ENCODE data around the gene MMP25. TPM values are rescaled to one million over a fixed set of nuclear protein-coding genes. Genes with fewer than 3 reads are reported as not detected.

Gene MMP25
- total RNA-seq, 1 experiment from 2014 or later = 0.15 TPM

DNA sequence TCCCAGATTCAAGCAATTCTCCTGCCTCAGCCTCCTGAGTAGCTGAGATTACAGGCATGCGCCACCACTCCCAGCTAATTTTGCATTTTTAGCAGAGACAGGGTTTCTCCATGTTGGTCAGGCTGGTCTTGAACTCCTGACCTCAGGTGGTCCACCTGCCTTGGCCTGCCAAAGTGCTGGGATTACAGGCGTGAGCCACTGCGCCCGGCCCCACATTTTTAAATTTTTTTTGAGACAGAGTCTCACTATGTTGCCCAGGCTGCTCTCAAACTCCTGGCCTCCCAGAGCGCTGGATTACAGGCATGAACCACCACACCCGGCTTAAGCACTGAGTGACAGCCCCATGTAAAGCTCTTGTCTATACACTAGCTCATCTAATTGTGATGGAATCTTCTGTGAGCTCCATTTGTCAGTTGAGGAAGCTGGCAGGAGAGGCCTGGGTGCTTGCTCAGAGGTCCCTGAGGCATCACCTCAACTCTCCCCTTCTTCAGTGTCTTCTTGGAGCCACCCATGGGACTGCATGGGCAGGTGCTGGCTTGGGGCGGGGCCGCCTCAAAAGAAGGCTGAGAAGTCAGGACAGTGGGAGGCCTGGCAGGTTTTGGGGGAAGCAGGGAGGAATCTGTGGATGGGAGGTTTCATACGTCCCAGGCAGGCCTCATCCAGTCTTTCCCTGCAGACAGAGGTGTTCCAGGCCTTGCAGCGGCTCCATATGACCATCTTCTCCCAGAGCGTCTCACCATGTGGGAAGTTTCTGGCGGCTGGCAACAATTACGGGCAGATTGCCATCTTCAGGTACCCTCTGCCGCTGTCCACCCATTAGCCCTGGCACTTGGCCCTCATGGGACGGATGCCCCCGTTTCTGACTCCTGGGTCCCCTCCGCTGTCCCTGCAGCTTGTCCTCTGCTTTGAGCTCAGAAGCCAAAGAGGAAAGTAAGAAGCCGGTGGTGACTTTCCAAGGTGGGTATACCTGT is 21.0 kb upstream of the MMP25 start:
- H3K36me3 ChIP-seq (ENCODE audit: insufficient read depth, low read length) = no peaks in the 10 kb centered on the region; the same call in 1 of the 2 replicates
- no peak overlapping the region for H2AFZ ChIP-seq (ENCODE audit: low read length)
- H3K9me2 ChIP-seq (replicated peaks; ENCODE audit: insufficient read depth, low read length) = no peaks in the 10 kb centered on the region
- peaks cover 47% of the 10 kb centered on the region for H3K4me1 ChIP-seq (ENCODE audit: low read length)
- no peak overlapping the region for H3K27ac ChIP-seq (ENCODE audit: low read length)
- no peaks in the 10 kb centered on the region for H3K27me3 ChIP-seq (ENCODE audit: low read length)
- 0 out of 2 replicates have a peak, but pooled peaks cover 3% of the 10 kb centered on the region for H4K20me1 ChIP-seq (ENCODE audit: insufficient read depth, low read depth, low read length)
- H3K4me2 ChIP-seq (ENCODE audit: low read depth, low read length, poor library complexity, severe bottlenecking) = peak overlapping the region; percentile 82
- H3K9ac ChIP-seq (ENCODE audit: low read length) = no peak overlapping the region; the same call in 1 of the 2 replicates
- no peaks in the 10 kb centered on the region for H3K9me3 ChIP-seq (ENCODE audit: low read length)
- DNase-seq = no peak
- H3K79me2 ChIP-seq (ENCODE audit: low read length) = peaks cover 4% of the 10 kb centered on the region
- no peak overlapping the region for H3K4me3 ChIP-seq (ENCODE audit: low read length)

GRCh38 chr16:3026003-3026378 is 20.4 kb upstream of the MMP25 start:
- Histone ChIP-seq H3K4me3 (ENCODE audit: low read length) (no peak overlapping the region), H3K9me2 (replicated peaks; ENCODE audit: insufficient read depth, low read length) (no peaks in the 10 kb centered on the region), H3K36me3 (ENCODE audit: insufficient read depth, low read length) (no peaks in the 10 kb centered on the region; the same call in 1 of the 2 replicates), H4K20me1 (ENCODE audit: insufficient read depth, low read depth, low read length) (0 out of 2 replicates have a peak, but pooled peaks cover 3% of the 10 kb centered on the region), H3K4me2 (ENCODE audit: low read depth, low read length, poor library complexity, severe bottlenecking) (no peak overlapping the region), H3K9me3 (ENCODE audit: low read length) (no peaks in the 10 kb centered on the region), H3K4me1 (ENCODE audit: low read length) (peaks cover 40% of the 10 kb centered on the region), H3K27me3 (ENCODE audit: low read length) (no peaks in the 10 kb centered on the region), H3K27ac (ENCODE audit: low read length) (no peak overlapping the region), H3K79me2 (ENCODE audit: low read length) (peaks cover 4% of the 10 kb centered on the region), H2AFZ (ENCODE audit: low read length) (no peak overlapping the region), H3K9ac (ENCODE audit: low read length) (no peak overlapping the region)
- DNase-seq = no peak

DNA sequence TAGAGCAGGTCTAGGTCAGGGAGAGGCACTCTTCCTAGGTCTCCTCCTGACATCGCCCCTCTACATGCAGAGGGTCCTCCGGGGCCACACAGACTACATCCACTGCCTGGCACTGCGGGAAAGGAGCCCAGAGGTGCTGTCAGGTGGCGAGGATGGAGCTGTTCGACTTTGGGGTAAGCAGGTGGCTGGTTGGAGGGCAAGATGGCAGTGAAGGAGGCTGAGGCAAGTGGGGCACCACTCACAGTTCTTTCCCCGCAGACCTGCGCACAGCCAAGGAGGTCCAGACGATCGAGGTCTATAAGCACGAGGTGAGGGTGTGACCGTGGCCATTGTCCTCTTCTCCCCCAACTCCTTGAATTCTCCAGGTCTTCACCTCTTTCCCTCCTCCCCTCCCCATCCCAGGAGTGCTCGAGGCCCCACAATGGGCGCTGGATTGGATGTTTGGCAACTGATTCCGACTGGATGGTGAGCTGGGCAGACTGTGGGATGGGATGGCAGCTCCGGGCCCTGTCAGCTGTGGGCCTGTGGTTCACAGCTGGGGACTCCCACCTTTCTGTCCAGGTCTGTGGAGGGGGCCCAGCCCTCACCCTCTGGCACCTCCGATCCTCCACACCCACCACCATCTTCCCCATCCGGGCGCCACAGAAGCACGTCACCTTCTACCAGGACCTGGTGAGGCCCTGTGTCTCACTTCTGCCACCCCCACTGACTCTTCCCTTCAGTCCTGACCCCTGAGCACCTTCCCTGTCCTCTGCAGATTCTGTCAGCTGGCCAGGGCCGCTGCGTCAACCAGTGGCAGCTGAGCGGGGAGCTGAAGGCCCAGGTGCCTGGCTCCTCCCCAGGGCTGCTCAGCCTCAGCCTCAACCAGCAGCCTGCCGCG is 19.5 kb upstream of the MMP25 start:
- Histone ChIP-seq H3K79me2 (ENCODE audit: low read length) (peaks cover 4% of the 10 kb centered on the region), H3K9me2 (replicated peaks; ENCODE audit: insufficient read depth, low read length) (no peaks in the 10 kb centered on the region), H3K4me3 (ENCODE audit: low read length) (no peak overlapping the region), H3K27me3 (ENCODE audit: low read length) (no peaks in the 10 kb centered on the region), H4K20me1 (ENCODE audit: insufficient read depth, low read depth, low read length) (0 out of 2 replicates have a peak, but pooled peaks cover 8% of the 10 kb centered on the region), H3K36me3 (ENCODE audit: insufficient read depth, low read length) (no peaks in the 10 kb centered on the region; the same call in 1 of the 2 replicates), H3K4me1 (ENCODE audit: low read length) (peaks cover 33% of the 10 kb centered on the region), H3K4me2 (ENCODE audit: low read depth, low read length, poor library complexity, severe bottlenecking) (no peak overlapping the region), H2AFZ (ENCODE audit: low read length) (no peak overlapping the region), H3K9me3 (ENCODE audit: low read length) (no peaks in the 10 kb centered on the region), H3K9ac (ENCODE audit: low read length) (no peak overlapping the region), H3K27ac (ENCODE audit: low read length) (no peak overlapping the region)
- DNase-seq = no peak

DNA sequence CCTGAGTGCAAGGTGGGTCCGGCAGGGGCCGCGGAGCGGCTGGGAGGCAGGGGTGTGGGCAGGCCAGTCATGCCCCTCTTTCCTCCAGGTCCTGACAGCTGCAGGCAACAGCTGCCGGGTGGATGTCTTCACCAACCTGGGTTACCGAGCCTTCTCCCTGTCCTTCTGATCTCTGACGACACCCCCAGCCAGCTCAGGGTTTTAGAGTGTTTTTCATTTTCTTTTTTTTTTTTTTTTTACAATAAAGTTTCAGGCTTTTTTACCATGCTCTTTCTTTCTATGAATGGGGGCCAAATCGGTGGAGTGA is 18.9 kb upstream of the MMP25 start:
- no peaks in the 10 kb centered on the region for H3K9me2 ChIP-seq (replicated peaks; ENCODE audit: insufficient read depth, low read length)
- no peak overlapping the region for H3K27ac ChIP-seq (ENCODE audit: low read length)
- H3K9me3 ChIP-seq (ENCODE audit: low read length) = no peaks in the 10 kb centered on the region
- H3K36me3 ChIP-seq (ENCODE audit: insufficient read depth, low read length) = no peaks in the 10 kb centered on the region; the same call in 1 of the 2 replicates
- DNase-seq = no peak
- 0 out of 2 replicates have a peak, but pooled peaks cover 12% of the 10 kb centered on the region for H4K20me1 ChIP-seq (ENCODE audit: insufficient read depth, low read depth, low read length)
- H3K4me3 ChIP-seq (ENCODE audit: low read length) = no peak overlapping the region
- H3K4me2 ChIP-seq (ENCODE audit: low read depth, low read length, poor library complexity, severe bottlenecking) = peak overlapping the region; percentile 53
- peaks cover 27% of the 10 kb centered on the region for H3K4me1 ChIP-seq (ENCODE audit: low read length)
- H3K27me3 ChIP-seq (ENCODE audit: low read length) = no peaks in the 10 kb centered on the region
- H3K9ac ChIP-seq (ENCODE audit: low read length) = no peak overlapping the region
- peaks cover 4% of the 10 kb centered on the region for H3K79me2 ChIP-seq (ENCODE audit: low read length)
- no peak overlapping the region for H2AFZ ChIP-seq (ENCODE audit: low read length)

DNA sequence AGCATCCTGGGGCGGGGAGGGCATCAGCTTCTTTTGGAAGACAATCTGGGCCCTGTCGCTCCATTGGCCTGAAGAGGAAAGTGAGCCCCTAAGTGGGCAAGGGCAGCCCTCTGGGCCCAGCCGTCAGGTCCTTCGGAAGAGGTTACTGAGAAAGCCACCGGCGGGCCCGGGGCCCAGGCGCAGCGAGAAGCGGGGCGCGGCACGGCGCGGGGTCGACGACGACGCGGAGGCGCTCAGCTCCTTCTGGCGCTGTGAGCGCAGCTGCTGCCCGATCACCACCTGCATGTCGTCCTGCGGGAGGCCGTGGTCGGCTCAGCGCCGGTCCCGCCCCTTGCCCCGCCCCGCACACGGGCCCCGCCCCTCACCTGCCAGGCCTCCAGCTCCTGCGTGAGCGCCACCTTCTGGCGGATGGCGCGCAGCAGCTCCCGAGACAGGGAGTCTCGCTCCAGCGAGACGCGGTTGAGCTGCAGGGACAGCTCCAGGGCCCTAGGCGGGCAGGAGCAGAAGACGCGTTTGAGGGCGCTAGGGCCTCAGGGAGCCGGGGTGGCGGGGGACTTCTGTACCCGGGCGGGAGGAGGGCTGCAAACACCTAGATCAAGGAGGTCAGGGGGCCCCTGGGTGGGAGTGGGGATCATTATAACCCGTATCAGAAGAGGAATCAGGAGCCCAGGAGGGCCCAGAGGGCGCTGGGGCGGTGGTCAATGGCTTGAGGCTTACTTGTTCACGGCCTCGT is 18.2 kb upstream of the MMP25 start:
- Histone ChIP-seq H3K36me3 (ENCODE audit: insufficient read depth, low read length) (no peaks in the 10 kb centered on the region; the same call in 1 of the 2 replicates), H2AFZ (ENCODE audit: low read length) (no peak overlapping the region), H4K20me1 (ENCODE audit: insufficient read depth, low read depth, low read length) (0 out of 2 replicates have a peak, but pooled peaks cover 12% of the 10 kb centered on the region), H3K79me2 (ENCODE audit: low read length) (peaks cover 4% of the 10 kb centered on the region), H3K4me1 (ENCODE audit: low read length) (peaks cover 20% of the 10 kb centered on the region), H3K9ac (ENCODE audit: low read length) (peak overlapping the region; percentile 30; the same call in 1 of the 2 replicates), H3K9me2 (replicated peaks; ENCODE audit: insufficient read depth, low read length) (no peaks in the 10 kb centered on the region), H3K27ac (ENCODE audit: low read length) (no peak overlapping the region), H3K9me3 (ENCODE audit: low read length) (no peaks in the 10 kb centered on the region), H3K4me2 (ENCODE audit: low read depth, low read length, poor library complexity, severe bottlenecking) (peak overlapping the region; percentile 53), H3K27me3 (ENCODE audit: low read length) (no peaks in the 10 kb centered on the region), H3K4me3 (ENCODE audit: low read length) (no peak overlapping the region)
- DNase-seq = peak; percentile 96

- H3K9me3 ChIP-seq (ENCODE audit: low read length) = no peaks in the 10 kb centered on the region
Measured at GRCh38 chr16:3028716-3029319, 17.5 kb upstream of the MMP25 start.

GRCh38 chr16:3029491-3030221 is 16.7 kb upstream of the MMP25 start:
- Histone ChIP-seq H3K27me3 (ENCODE audit: low read length) (no peaks in the 10 kb centered on the region), H4K20me1 (ENCODE audit: insufficient read depth, low read depth, low read length) (0 out of 2 replicates have a peak, but pooled peaks cover 12% of the 10 kb centered on the region), H3K4me3 (ENCODE audit: low read length) (no peak overlapping the region), H2AFZ (ENCODE audit: low read length) (no peak overlapping the region), H3K4me2 (ENCODE audit: low read depth, low read length, poor library complexity, severe bottlenecking) (no peak overlapping the region), H3K4me1 (ENCODE audit: low read length) (peaks cover 16% of the 10 kb centered on the region), H3K9me2 (replicated peaks; ENCODE audit: insufficient read depth, low read length) (no peaks in the 10 kb centered on the region), H3K36me3 (ENCODE audit: insufficient read depth, low read length) (no peaks in the 10 kb centered on the region; the same call in 1 of the 2 replicates), H3K9me3 (ENCODE audit: low read length) (no peaks in the 10 kb centered on the region), H3K27ac (ENCODE audit: low read length) (no peak overlapping the region), H3K9ac (ENCODE audit: low read length) (no peak overlapping the region), H3K79me2 (ENCODE audit: low read length) (peaks cover 4% of the 10 kb centered on the region)
- DNase-seq = no peak

More at GRCh38 chr16:3028716-3029319, 17.5 kb upstream of the MMP25 start:
- H3K36me3 ChIP-seq (ENCODE audit: insufficient read depth, low read length) = no peaks in the 10 kb centered on the region; the same call in 1 of the 2 replicates
- no peaks in the 10 kb centered on the region for H3K9me2 ChIP-seq (replicated peaks; ENCODE audit: insufficient read depth, low read length)
- H3K4me3 ChIP-seq (ENCODE audit: low read length) = no peak overlapping the region
- H2AFZ ChIP-seq (ENCODE audit: low read length) = no peak overlapping the region
- H3K79me2 ChIP-seq (ENCODE audit: low read length) = peaks cover 4% of the 10 kb centered on the region
- H4K20me1 ChIP-seq (ENCODE audit: insufficient read depth, low read depth, low read length) = 0 out of 2 replicates have a peak, but pooled peaks cover 12% of the 10 kb centered on the region
- peaks cover 16% of the 10 kb centered on the region for H3K4me1 ChIP-seq (ENCODE audit: low read length)
- H3K9ac ChIP-seq (ENCODE audit: low read length) = no peak overlapping the region
- H3K4me2 ChIP-seq (ENCODE audit: low read depth, low read length, poor library complexity, severe bottlenecking) = no peak overlapping the region
- no peak for DNase-seq
- no peak overlapping the region for H3K27ac ChIP-seq (ENCODE audit: low read length)
- H3K27me3 ChIP-seq (ENCODE audit: low read length) = no peaks in the 10 kb centered on the region

Data from Karpas-422 (cell line).